ENCODE results near the gene ACTR3. TPM values are rescaled to one million over a fixed set of nuclear protein-coding genes. Genes with fewer than 3 reads are reported as not detected.
A peak's percentile ranks its signal among the peaks of the same experiment; 100 is the strongest.

The ACTR3 gene
- total RNA-seq, 4 donors from 2014 or later, result 80.0 to 124 (median 101) TPM

GRCh38 chr2:113863144-113863543, 26.7 kb upstream of the ACTR3 start:
- no peaks in the 10 kb centered on the region for H3K36me3 ChIP-seq
- TF ChIP-seq POLR2A (IDR thresholded peaks at IDR 0.05), result no peak
- TF ChIP-seq, protein P1, sequence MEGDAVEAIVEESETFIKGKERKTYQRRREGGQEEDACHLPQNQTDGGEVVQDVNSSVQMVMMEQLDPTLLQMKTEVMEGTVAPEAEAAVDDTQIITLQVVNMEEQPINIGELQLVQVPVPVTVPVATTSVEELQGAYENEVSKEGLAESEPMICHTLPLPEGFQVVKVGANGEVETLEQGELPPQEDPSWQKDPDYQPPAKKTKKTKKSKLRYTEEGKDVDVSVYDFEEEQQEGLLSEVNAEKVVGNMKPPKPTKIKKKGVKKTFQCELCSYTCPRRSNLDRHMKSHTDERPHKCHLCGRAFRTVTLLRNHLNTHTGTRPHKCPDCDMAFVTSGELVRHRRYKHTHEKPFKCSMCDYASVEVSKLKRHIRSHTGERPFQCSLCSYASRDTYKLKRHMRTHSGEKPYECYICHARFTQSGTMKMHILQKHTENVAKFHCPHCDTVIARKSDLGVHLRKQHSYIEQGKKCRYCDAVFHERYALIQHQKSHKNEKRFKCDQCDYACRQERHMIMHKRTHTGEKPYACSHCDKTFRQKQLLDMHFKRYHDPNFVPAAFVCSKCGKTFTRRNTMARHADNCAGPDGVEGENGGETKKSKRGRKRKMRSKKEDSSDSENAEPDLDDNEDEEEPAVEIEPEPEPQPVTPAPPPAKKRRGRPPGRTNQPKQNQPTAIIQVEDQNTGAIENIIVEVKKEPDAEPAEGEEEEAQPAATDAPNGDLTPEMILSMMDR (IDR thresholded peaks at IDR 0.05), result no peak
- H3K4me1 ChIP-seq, result peaks cover 0 to 3% (median 0%) of the 10 kb centered on the region in 4 donors
- H3K27me3 ChIP-seq, result no peaks in the 10 kb centered on the region
- DNase-seq, result no peak
- H3K4me3 ChIP-seq, result no peak overlapping the region
- H3K9me3 ChIP-seq, result no peaks in the 10 kb centered on the region
- peak overlapping the region in 1 of 4 donors; percentile 66 for H3K27ac ChIP-seq

GRCh38 chr2:113867571-113867970, 22.3 kb upstream of the ACTR3 start:
- Histone ChIP-seq H3K9me3 (no peaks in the 10 kb centered on the region), H3K36me3 (no peaks in the 10 kb centered on the region)
- TF ChIP-seq, protein P1 (IDR thresholded peaks at IDR 0.05), result no peak
- no peak for TF ChIP-seq POLR2A (IDR thresholded peaks at IDR 0.05)

DNA sequence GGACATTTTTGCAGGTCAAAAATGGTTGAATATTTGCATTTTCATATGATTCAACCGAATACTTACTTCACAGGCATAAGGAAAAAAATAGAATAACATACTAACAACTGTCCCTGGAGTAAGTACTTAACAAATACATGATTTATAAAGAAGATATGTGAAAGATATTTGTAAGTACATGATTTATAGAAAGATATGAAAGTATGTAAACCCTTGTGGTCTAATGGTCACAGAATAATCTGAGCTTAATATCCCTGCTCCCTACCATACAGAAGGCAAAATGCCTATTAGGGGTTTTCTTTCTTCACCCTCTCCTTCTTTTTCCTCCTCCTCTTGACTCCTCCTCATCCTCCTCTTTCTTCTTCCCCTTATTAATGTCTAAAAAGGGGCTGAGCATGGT, 20.6 kb upstream of the ACTR3 start:
- Histone ChIP-seq H3K27ac (no peak overlapping the region), H3K4me1 (peaks cover 0 to 3% (median 0%) of the 10 kb centered on the region in 4 donors), H3K36me3 (no peaks in the 10 kb centered on the region), H3K9me3 (no peaks in the 10 kb centered on the region), H3K27me3 (no peaks in the 10 kb centered on the region), H3K4me3 (no peak overlapping the region)
- no peak for DNase-seq
- TF ChIP-seq, protein P1 (IDR thresholded peaks at IDR 0.05), result no peak
- TF ChIP-seq POLR2A (IDR thresholded peaks at IDR 0.05), result no peak

More at GRCh38 chr2:113867571-113867970, 22.3 kb upstream of the ACTR3 start:
- peaks cover 0 to 3% (median 0%) of the 10 kb centered on the region in 4 donors for H3K4me1 ChIP-seq
- H3K4me3 ChIP-seq, result no peak overlapping the region
- no peak for DNase-seq
- H3K27ac ChIP-seq, result no peak overlapping the region
- no peaks in the 10 kb centered on the region for H3K27me3 ChIP-seq

DNA sequence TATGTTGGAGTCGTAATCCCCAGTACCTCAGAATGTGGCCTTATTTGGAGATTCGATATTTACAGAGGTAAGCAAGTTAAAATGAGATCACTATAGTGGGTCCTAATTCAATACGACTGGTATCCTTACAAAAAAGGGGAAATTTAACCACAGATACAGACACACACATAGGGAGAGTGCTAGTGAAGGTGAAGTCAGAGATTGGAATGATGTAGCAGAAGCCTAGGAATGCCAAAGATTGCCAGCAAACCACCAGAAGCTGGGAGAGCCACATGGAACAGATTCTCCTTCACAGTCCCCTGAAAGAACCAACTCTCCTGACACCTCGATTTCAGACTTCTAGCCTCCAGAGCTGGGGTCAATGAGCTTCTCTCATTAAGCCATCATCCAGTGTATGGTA, 17.7 kb upstream of the ACTR3 start:
- Histone ChIP-seq H3K27ac (no peak overlapping the region), H3K4me1 (peaks cover 0 to 8% (median 1%) of the 10 kb centered on the region in 4 donors), H3K4me3 (no peak overlapping the region), H3K9me3 (no peaks in the 10 kb centered on the region), H3K27me3 (no peaks in the 10 kb centered on the region), H3K36me3 (no peaks in the 10 kb centered on the region)
- DNase-seq, result no peak
- TF ChIP-seq, protein P1 (IDR thresholded peaks at IDR 0.05), result no peak
- no peak for TF ChIP-seq POLR2A (IDR thresholded peaks at IDR 0.05)

DNA sequence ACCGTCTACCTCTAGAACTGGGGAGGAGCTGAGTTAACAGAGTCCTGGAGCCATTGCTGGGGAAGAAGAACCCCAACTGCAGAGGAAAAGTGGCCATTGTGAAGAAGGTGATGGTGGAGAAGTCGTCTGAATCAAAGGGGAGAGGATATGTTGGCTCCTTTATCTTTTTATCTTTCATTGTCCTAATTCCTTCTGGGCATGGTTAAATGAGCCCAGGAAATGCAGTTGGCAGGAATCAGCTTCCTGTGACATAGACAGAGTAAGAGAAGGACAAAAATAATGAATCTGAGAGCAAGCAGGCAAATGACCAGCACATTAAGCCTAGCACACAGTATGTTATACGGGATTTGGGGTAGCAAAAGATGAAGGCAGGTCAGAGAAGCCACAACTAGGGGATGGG, 16.0 kb upstream of the ACTR3 start:
- H3K4me3 ChIP-seq, result no peak overlapping the region
- TF ChIP-seq, protein P1 (IDR thresholded peaks at IDR 0.05), result no peak
- TF ChIP-seq POLR2A (IDR thresholded peaks at IDR 0.05), result no peak
- no peaks in the 10 kb centered on the region for H3K36me3 ChIP-seq
- no peaks in the 10 kb centered on the region for H3K27me3 ChIP-seq
- H3K4me1 ChIP-seq, result peaks cover 0 to 11% (median 0%) of the 10 kb centered on the region in 4 donors
- DNase-seq, result no peak
- H3K27ac ChIP-seq, result no peak overlapping the region
- H3K9me3 ChIP-seq, result no peaks in the 10 kb centered on the region

- H3K36me3 ChIP-seq, result no peaks in the 10 kb centered on the region
- H3K4me3 ChIP-seq, result no peak overlapping the region
- TF ChIP-seq, protein P1 (IDR thresholded peaks at IDR 0.05), result no peak
- no peak for TF ChIP-seq POLR2A (IDR thresholded peaks at IDR 0.05)
- H3K4me1 ChIP-seq, result peaks cover 0 to 11% (median 0%) of the 10 kb centered on the region in 4 donors
- DNase-seq, result no peak
- H3K27me3 ChIP-seq, result no peaks in the 10 kb centered on the region
- no peaks in the 10 kb centered on the region for H3K9me3 ChIP-seq
- no peak overlapping the region for H3K27ac ChIP-seq
Measured at GRCh38 chr2:113875135-113875534, 14.8 kb upstream of the ACTR3 start.
